Erythroblast (primary cell): ENCODE data around the gene SNX1.

Source experiments
- GATA1 ChIP-seq: IDR thresholded peaks from 2 replicates; pipeline ENCODE4 v1.6.1; 2011; ENCODE audit warnings: low read depth, mild to moderate bottlenecking, control low read depth, low read length, moderate library complexity
- POLR2A ChIP-seq: IDR thresholded peaks from 2 replicates; pipeline ENCODE4 v1.6.1; 2011; ENCODE audit warnings: mild to moderate bottlenecking, low read length

DNA sequence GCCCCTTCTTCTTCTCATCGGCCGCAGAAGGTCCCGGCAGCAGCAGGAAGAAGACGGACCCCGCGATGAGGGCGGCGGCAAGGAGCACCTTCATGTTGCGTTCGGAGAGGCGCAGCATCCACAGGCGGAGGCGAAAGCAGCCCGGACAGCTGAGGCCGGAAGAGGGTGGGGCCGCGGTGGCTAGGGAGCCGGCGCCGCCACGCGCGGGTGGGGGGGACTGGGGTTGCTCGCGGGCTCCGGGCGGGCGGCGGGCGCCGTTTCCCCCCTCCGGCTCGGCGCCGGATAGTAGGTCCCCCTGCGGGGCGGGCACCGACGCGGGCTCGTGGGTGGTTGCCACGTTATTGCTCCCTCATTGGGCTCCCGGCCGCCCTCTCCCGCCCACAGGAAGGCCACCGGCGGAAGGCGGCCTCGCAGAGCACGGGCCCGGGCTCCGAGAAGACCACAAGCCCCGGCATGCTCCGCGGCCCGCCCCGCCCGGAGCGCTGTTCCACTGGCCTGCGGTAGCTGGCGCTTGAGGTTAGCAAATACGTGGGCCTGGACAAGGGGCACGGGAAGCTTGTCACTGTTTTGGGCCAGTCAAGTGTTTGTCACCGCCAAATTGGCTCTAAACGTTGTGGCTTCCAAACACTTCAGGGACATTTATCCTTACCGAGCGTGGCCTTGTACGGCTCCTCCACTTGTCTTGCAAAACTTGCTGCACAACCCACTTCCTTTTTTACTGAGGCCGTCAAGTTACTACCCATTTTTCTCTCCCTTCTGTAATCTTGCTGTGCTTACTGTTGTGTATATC, 67.3 kb downstream of the SNX1 start, which contains the start of gene PPIB:
- TF ChIP-seq POLR2A (peak; percentile 80), GATA1 (no peak)
